Sigmoid colon (tissue), 7 donors: ENCODE data around the gene ZBTB7C. TPM values are rescaled to one million over a fixed set of nuclear protein-coding genes. Genes with fewer than 3 reads are reported as not detected.

ENCODE experiments used
- DNase-seq: peaks from one replicate; pipeline ENCODE4 v3.0.0-alpha.2; 2019
- H3K27ac ChIP-seq, 4 donors: fragments of 200-600 bp; sonication (generic); one replicate each; pipeline ENCODE4 v1.5.1; 2016 to 2019; ENCODE audit warnings: mild to moderate bottlenecking in 1 of 4
- H3K27me3 ChIP-seq, 3 donors: fragments of 200-600 bp; sonication (generic); one replicate each; pipeline ENCODE4 v1.5.1; 2019; ENCODE audit warnings: mild to moderate bottlenecking in 1 of 3
- H3K36me3 ChIP-seq, 4 donors: fragments of 200-600 bp; sonication (generic); one replicate each; pipeline ENCODE4 v1.5.1; 2016 to 2019
- H3K4me1 ChIP-seq, 4 donors: fragments of 200-600 bp; sonication (generic); one replicate each; pipeline ENCODE4 v1.5.1; 2017 to 2019
- H3K4me3 ChIP-seq, 4 donors: fragments of 200-600 bp; sonication (generic); one replicate each; pipeline ENCODE4 v1.5.1; 2017 to 2019; ENCODE audit warnings: mild to moderate bottlenecking in 2 of 4, moderate library complexity in 1 of 4
- H3K9me3 ChIP-seq, 4 donors: fragments of 200-600 bp in 3 of 4; sonication (generic) in 3 of 4; one replicate each; pipeline versions ENCODE4 v1.5.1 to v1.6.1; 2013 to 2019
- CTCF ChIP-seq, 4 experiments: fragments of 450-650 bp in 3 of 4; fragments of 200-600 bp in 1 of 4; IDR thresholded peaks; one replicate each; pipeline ENCODE4 v1.5.1; 2016 to 2019; ENCODE audit warnings: antibody characterized with exemption in 4 of 4, mild to moderate bottlenecking in 3 of 4, moderate library complexity in 2 of 4
- EP300 ChIP-seq, 4 donors: sonication (generic); formaldehyde crosslinking; IDR thresholded peaks; one replicate each; pipeline ENCODE4 v1.6.1; 2017; ENCODE audit warnings: antibody characterized with exemption in 4 of 4
- POLR2A ChIP-seq, 2 donors: fragments of 450-650 bp; IDR thresholded peaks; one replicate each; pipeline ENCODE4 v1.6.1; 2016; ENCODE audit warnings: antibody characterized with exemption in 2 of 2, mild to moderate bottlenecking in 2 of 2, moderate library complexity in 2 of 2
- POLR2AphosphoS5 ChIP-seq, 4 donors: sonication (generic); formaldehyde crosslinking; IDR thresholded peaks; one replicate each; pipeline ENCODE4 v1.6.1; 2017; ENCODE audit warnings: antibody characterized with exemption in 4 of 4
- WGBS, 2 donors: extraction: QIAGEN DNeasy Blood & Tissue Kit; methylation state at CpG; one replicate each; pipeline ENCODE4 v1.1.7; 2013; 5-methylcytosine and 5-hydroxymethylcytosine counted together
- intact Hi-C: fragments of 100-400 bp; cut with DNase I; formaldehyde crosslinking; loops from one replicate; pipeline ENCODE4 v1.15.1; 2023
- polyA plus RNA-seq, 3 donors: library from polyadenylated mRNA; stranded (reverse); fragments of 200-250 nt; gene quantifications; one replicate each; pipeline ENCODE4 v1.2.3, GENCODE V29; 2013
- total RNA-seq, 4 donors: library from RNA; depleted of rRNA; stranded (reverse); fragments of >200 nt; gene quantifications; one replicate each; pipeline ENCODE4 v1.1.0, GENCODE V29; 2016
- donor health status: healthy with polysubstance abuse.
- donor health status: Bipolar disorder and iron deficiency.
- donor health status: healthy.

ZBTB7C gene
- total and polyA plus RNA-seq, 7 donors, result 0.41 to 18.6 (median 1.7) TPM

GRCh38 chr18:48407358-48407757 lies 1.8 kb downstream of the ZBTB7C start:
- no peaks in the 10 kb centered on the region for H3K36me3 ChIP-seq
- H3K27me3 ChIP-seq, result peaks cover 0 to 65% (median 19%) of the 10 kb centered on the region in 3 donors
- no peak for DNase-seq
- no peak overlapping the region for H3K27ac ChIP-seq
- WGBS, 2 donors, result 77 to 86% methylated on average over 3 of the region's 3 CpGs
- H3K4me1 ChIP-seq, result peaks cover 0 to 21% (median 19%) of the 10 kb centered on the region in 4 donors
- TF ChIP-seq CTCF (IDR thresholded peaks at IDR 0.05) (no peak), POLR2A (IDR thresholded peaks at IDR 0.05) (no peak), POLR2AphosphoS5 (IDR thresholded peaks at IDR 0.05) (no peak), EP300 (IDR thresholded peaks at IDR 0.05) (no peak)
- no peak overlapping the region for H3K4me3 ChIP-seq
- intact Hi-C loops, result no loop called here
- H3K9me3 ChIP-seq, result no peaks in the 10 kb centered on the region

GRCh38 chr18:48405978-48406377 lies 3.2 kb downstream of the ZBTB7C start:
- H3K4me1 ChIP-seq, result peaks cover 0 to 20% (median 19%) of the 10 kb centered on the region in 4 donors
- TF ChIP-seq POLR2A (IDR thresholded peaks at IDR 0.05) (no peak), POLR2AphosphoS5 (IDR thresholded peaks at IDR 0.05) (no peak), CTCF (IDR thresholded peaks at IDR 0.05) (no peak), EP300 (IDR thresholded peaks at IDR 0.05) (no peak)
- peaks cover 0 to 51% (median 18%) of the 10 kb centered on the region in 3 donors for H3K27me3 ChIP-seq
- whole genome bisulfite sequencing, 2 donors, result 76 to 78% methylated on average over 6 of the region's 6 CpGs
- no peak overlapping the region for H3K4me3 ChIP-seq
- no peak overlapping the region for H3K27ac ChIP-seq
- no peak for DNase-seq
- intact Hi-C loops, result no loop called here
- H3K36me3 ChIP-seq, result no peaks in the 10 kb centered on the region
- no peaks in the 10 kb centered on the region for H3K9me3 ChIP-seq

GRCh38 chr18:48404716-48405507 lies 4.3 kb downstream of the ZBTB7C start:
- Histone ChIP-seq H3K9me3 (no peaks in the 10 kb centered on the region), H3K4me3 (no peak overlapping the region), H3K27me3 (peaks cover 0 to 45% (median 14%) of the 10 kb centered on the region in 3 donors), H3K36me3 (no peaks in the 10 kb centered on the region), H3K27ac (no peak overlapping the region), H3K4me1 (peaks cover 0 to 14% (median 13%) of the 10 kb centered on the region in 4 donors)
- no peak for DNase-seq
- WGBS, 2 donors, result 44 to 46% methylated on average over 8 of the region's 8 CpGs
- TF ChIP-seq POLR2A (IDR thresholded peaks at IDR 0.05) (no peak), POLR2AphosphoS5 (IDR thresholded peaks at IDR 0.05) (no peak), EP300 (IDR thresholded peaks at IDR 0.05) (no peak), CTCF (IDR thresholded peaks at IDR 0.05) (no peak)
- intact Hi-C loops, result no loop called here

GRCh38 chr18:48402953-48403352 lies 6.2 kb downstream of the ZBTB7C start:
- no peaks in the 10 kb centered on the region for H3K36me3 ChIP-seq
- peaks cover 0 to 35% (median 9%) of the 10 kb centered on the region in 3 donors for H3K27me3 ChIP-seq
- intact Hi-C loops, result no loop called here
- H3K4me3 ChIP-seq, result no peak overlapping the region
- no peaks in the 10 kb centered on the region for H3K9me3 ChIP-seq
- TF ChIP-seq CTCF (IDR thresholded peaks at IDR 0.05) (no peak), EP300 (IDR thresholded peaks at IDR 0.05) (no peak), POLR2A (IDR thresholded peaks at IDR 0.05) (no peak), POLR2AphosphoS5 (IDR thresholded peaks at IDR 0.05) (no peak)
- WGBS, 2 donors, result 82 to 89% methylated on average over 1 of the region's 1 CpG
- H3K27ac ChIP-seq, result peak overlapping the region in 1 of 4 donors; percentile 8
- DNase-seq, result no peak
- peaks cover 0 to 4% (median 2%) of the 10 kb centered on the region in 4 donors for H3K4me1 ChIP-seq
